ENCODE measurements around the gene ATP6V1G1. TPM values are rescaled to one million over a fixed set of nuclear protein-coding genes. Genes with fewer than 3 reads are reported as not detected.

The ATP6V1G1 gene
- total RNA-seq, 1 experiment from 2014 or later: 119 TPM

- Histone ChIP-seq H3K27ac (ENCODE audit: insufficient read length, low read depth, low read length) (no peak overlapping the region), H2BK5ac (ENCODE audit: insufficient read length, low read length) (no peak overlapping the region), H2BK20ac (ENCODE audit: low read depth, low read length, poor library complexity, severe bottlenecking) (no peak overlapping the region), H2BK120ac (ENCODE audit: low read depth, low read length, poor library complexity, severe bottlenecking) (no peak overlapping the region), H4K20me1 (ENCODE audit: control insufficient read depth, insufficient read depth, insufficient read length) (no peaks in the 10 kb centered on the region), H3K56ac (ENCODE audit: insufficient read length, low read depth, low read length) (no peak overlapping the region), H3K23me2 (ENCODE audit: insufficient read length, low read depth, low read length, poor library complexity, severe bottlenecking) (peaks cover 10% of the 10 kb centered on the region), H3K14ac (ENCODE audit: insufficient read depth, low read length) (no peak overlapping the region), H3K79me1 (ENCODE audit: insufficient read depth, low read depth, low read length, poor library complexity, severe bottlenecking) (no peaks in the 10 kb centered on the region), H2AK5ac (ENCODE audit: insufficient read length, low read length) (no peak overlapping the region), H3K79me2 (ENCODE audit: insufficient read depth, low read length) (no peaks in the 10 kb centered on the region), H4K91ac (ENCODE audit: insufficient read length, low read depth, low read length) (no peak overlapping the region), H2AFZ (ENCODE audit: low read length) (no peak overlapping the region), H2BK12ac (ENCODE audit: insufficient read length, low read depth, low read length) (no peak overlapping the region), H3K18ac (ENCODE audit: insufficient read length, low read depth, low read length) (no peak overlapping the region), H3K9me3 (ENCODE audit: control insufficient read depth, low read depth, low read length) (no peaks in the 10 kb centered on the region), H3K27me3 (ENCODE audit: insufficient read depth, low read length) (no peaks in the 10 kb centered on the region), H3K23ac (ENCODE audit: insufficient read length, low read depth, low read length) (no peak overlapping the region), H4K5ac (ENCODE audit: insufficient read length, low read depth, low read length) (no peak overlapping the region), H4K8ac (replicated peaks; ENCODE audit: insufficient read length, low read depth, low read length) (no peak overlapping the region), H2BK15ac (ENCODE audit: low read depth, low read length) (no peak overlapping the region), H3K9ac (ENCODE audit: extremely low read depth, insufficient read length, low read length) (no peak overlapping the region), H3K4me1 (ENCODE audit: insufficient read depth, low read length) (peaks cover 7% of the 10 kb centered on the region; the same call in 1 of the 2 replicates), H3K4ac (ENCODE audit: low read depth, low read length) (no peak overlapping the region), H3K4me2 (ENCODE audit: insufficient read depth, insufficient read length, low read length) (no peak overlapping the region), H3T11ph (ENCODE audit: low read length) (no peak overlapping the region)
- H3K27ac Mint-ChIP-seq: peak overlapping the region in 1 of 3 experiments; percentile 6; a peak in 2 of 7 replicates
- H3K9me3 Mint-ChIP-seq: peaks cover 0 to 4% of the 10 kb centered on the region in 2 experiments; a peak in 1 of 5 replicates
- peaks cover 17% of the 10 kb centered on the region for H3K27me3 Mint-ChIP-seq (ENCODE audit: low read depth)
- TF ChIP-seq CTCF (conservative IDR thresholded peaks at IDR 0.05): no peak
- no CpG with 5 or more reads among the region's 3 CpGs for WGBS (ENCODE audit: extremely low coverage, insufficient read length, low lambda C conversion rate)
- peaks cover 4 to 13% (median 12%) of the 10 kb centered on the region in 3 experiments for H3K36me3 Mint-ChIP-seq (ENCODE audit: insufficient read depth in 1 of 3, low read depth in 3 of 3)
- no peak overlapping the region for H3K4me3 Mint-ChIP-seq
- H3K4me1 Mint-ChIP-seq: peaks cover 24 to 26% of the 10 kb centered on the region in 2 experiments
- no peak for DNase-seq
Observed at GRCh38 chr9:114613919-114614318, 26.4 kb downstream of the ATP6V1G1 start.
